Karpas-422 (cell line): ENCODE measurements around the gene MYBBP1A. TPM values are rescaled to one million over a fixed set of nuclear protein-coding genes. Genes with fewer than 3 reads are reported as not detected.

Experiments used
- DNase-seq: peaks from one replicate; pipeline ENCODE4 v3.0.0-alpha.2; 2015
- H2AFZ ChIP-seq: fragments of 200-600 bp; sonication (generic); 2 replicates; pipeline ENCODE4 v1.6.1; 2014; ENCODE audit warnings: antibody characterized with exemption, low read length, mixed read lengths
- H3K27ac ChIP-seq: fragments of 200-600 bp; sonication (generic); 2 replicates; pipeline ENCODE4 v1.5.1; 2014; ENCODE audit warnings: mild to moderate bottlenecking, low read length, moderate library complexity
- H3K27me3 ChIP-seq: fragments of 200-600 bp; sonication (generic); 2 replicates; pipeline ENCODE4 v1.6.1; 2014; ENCODE audit warnings: low read length, mixed read lengths
- H3K36me3 ChIP-seq: fragments of 200-600 bp; sonication (generic); 2 replicates; pipeline ENCODE4 v1.6.1; 2014; ENCODE audit warnings: low read length, mixed read lengths; ENCODE audit not compliant: insufficient read depth
- H3K4me1 ChIP-seq: fragments of 200-600 bp; sonication (generic); 2 replicates; pipeline ENCODE4 v1.6.1; 2014; ENCODE audit warnings: mild to moderate bottlenecking, low read length, mixed read lengths
- H3K4me2 ChIP-seq: fragments of 200-600 bp; sonication (generic); 2 replicates; pipeline ENCODE4 v1.6.1; 2014; ENCODE audit warnings: low read length, low read depth, mild to moderate bottlenecking; ENCODE audit not compliant: poor library complexity, severe bottlenecking
- H3K4me3 ChIP-seq: fragments of 200-600 bp; sonication (generic); 2 replicates; pipeline ENCODE4 v1.5.1; 2014; ENCODE audit warnings: mild to moderate bottlenecking, antibody characterized with exemption, low read length, mixed read lengths
- H3K79me2 ChIP-seq: fragments of 200-600 bp; sonication (generic); 2 replicates; pipeline ENCODE4 v1.6.1; 2014; ENCODE audit warnings: mild to moderate bottlenecking, low read length, mixed read lengths
- H3K9ac ChIP-seq: fragments of 200-600 bp; sonication (generic); 2 replicates; pipeline ENCODE4 v1.6.0; 2014; ENCODE audit warnings: low read length
- H3K9me2 ChIP-seq: fragments of 200-600 bp; sonication (generic), shearing (Covaris generic); replicated peaks from 2 replicates; pipeline ENCODE4 v1.6.0; 2014; ENCODE audit warnings: mild to moderate bottlenecking, low read length, moderate library complexity; ENCODE audit not compliant: insufficient read depth
- H3K9me3 ChIP-seq: fragments of 300-700, 200-600 bp; sonication (generic); 2 replicates; pipeline ENCODE4 v1.6.1; 2014; ENCODE audit warnings: low read length, mixed read lengths
- H4K20me1 ChIP-seq: fragments of 200-600 bp; sonication (generic); 2 replicates; pipeline ENCODE4 v1.6.1; 2014; ENCODE audit warnings: mild to moderate bottlenecking, antibody characterized with exemption, low read length, low read depth; ENCODE audit not compliant: insufficient read depth
- total RNA-seq: library from RNA; depleted of rRNA; stranded (reverse); fragments of >200 nt; shearing (Covaris generic); gene quantifications from 2 replicates; pipeline ENCODE4 v1.2.3, GENCODE V29; 2014; ENCODE audit warnings: low replicate concordance

Gene MYBBP1A
- total RNA-seq, 1 experiment from 2014 or later = 48.2 TPM

DNA sequence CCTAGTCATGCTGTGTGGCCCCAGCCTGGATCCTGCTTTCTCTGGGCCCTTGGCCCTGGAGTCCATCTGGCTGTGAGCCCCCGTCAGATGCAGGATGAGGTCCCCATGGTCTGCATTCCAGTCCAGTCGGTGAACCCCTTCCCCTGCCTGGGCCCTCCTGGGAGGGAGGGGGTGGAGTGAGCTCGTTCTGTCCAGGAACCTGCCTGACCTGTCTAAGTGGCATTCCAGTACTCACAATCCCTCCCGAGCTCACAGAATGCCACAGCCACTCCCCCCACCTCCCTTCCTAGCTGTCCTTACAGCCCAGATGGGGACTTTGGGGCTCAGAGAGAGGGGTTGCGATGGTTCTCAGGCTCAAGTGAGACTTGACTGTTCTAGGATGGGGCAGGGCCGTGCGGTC is 41.0 kb downstream of the MYBBP1A start:
- Histone ChIP-seq H3K9me3 (no peaks in the 10 kb centered on the region), H4K20me1 (no peaks in the 10 kb centered on the region), H3K4me2 (no peak overlapping the region), H3K9me2 (no peaks in the 10 kb centered on the region), H3K4me1 (no peaks in the 10 kb centered on the region), H2AFZ (no peak overlapping the region), H3K79me2 (no peaks in the 10 kb centered on the region), H3K4me3 (no peak overlapping the region), H3K27ac (no peak overlapping the region), H3K9ac (no peak overlapping the region), H3K27me3 (no peaks in the 10 kb centered on the region), H3K36me3 (no peaks in the 10 kb centered on the region)
- DNase-seq = no peak

GRCh38 chr17:4513113-4514032 is 41.8 kb downstream of the MYBBP1A start:
- Histone ChIP-seq H3K4me2 (no peak overlapping the region), H3K9me2 (no peaks in the 10 kb centered on the region), H2AFZ (no peak overlapping the region), H3K4me3 (no peak overlapping the region), H3K79me2 (no peaks in the 10 kb centered on the region), H3K36me3 (no peaks in the 10 kb centered on the region), H3K4me1 (no peaks in the 10 kb centered on the region), H3K27ac (no peak overlapping the region), H3K9me3 (no peaks in the 10 kb centered on the region), H4K20me1 (no peaks in the 10 kb centered on the region), H3K9ac (no peak overlapping the region), H3K27me3 (no peaks in the 10 kb centered on the region)
- no peak for DNase-seq

DNA sequence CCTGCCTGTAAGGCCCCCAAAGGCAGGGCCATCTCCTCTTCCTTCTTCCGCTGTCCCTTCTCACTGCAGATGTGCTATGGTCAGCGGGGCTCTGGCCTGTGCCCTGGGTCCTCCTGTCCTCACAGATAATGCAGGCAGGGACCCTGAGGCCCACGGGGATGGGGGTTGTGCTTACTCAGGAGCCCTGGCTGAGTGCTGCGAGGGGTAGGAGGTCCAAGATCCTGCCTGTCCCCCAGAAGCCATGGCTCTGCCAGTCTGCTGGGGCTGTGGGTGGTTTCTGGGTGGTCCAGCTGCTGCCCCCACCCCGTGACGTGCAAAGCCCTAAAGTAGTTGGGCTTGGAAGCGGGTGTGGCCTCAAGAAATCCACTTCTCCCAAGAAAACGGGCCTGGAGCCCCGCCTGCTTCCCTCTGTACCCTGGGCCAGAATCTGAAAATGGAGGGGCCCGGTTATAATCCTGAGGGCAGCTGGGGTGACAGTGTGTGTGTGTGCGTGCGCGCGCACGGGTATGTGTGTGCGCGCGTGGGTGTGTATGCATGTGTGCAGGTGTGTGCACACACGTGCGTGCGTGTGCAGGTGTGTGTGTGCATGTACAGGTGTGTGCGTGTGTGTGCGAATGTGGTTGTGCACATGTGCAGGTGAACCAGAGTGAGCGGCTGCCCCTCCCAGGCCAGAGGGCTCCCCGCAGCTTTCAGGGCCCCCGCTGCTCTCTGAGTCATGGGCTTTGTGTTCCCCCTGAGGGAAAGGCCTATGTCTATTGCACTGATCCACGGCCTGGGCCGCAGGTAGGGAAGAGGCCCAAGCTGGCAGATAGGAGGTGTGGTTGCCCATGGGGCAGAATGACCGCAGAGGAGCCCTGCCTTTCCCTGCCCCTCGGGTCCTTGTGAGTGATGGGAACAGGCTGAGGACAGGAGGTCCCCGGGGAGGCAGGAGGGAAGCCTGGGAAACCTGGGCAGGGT is 42.8 kb downstream of the MYBBP1A start:
- Histone ChIP-seq H3K4me1 (no peaks in the 10 kb centered on the region), H3K4me2 (no peak overlapping the region), H3K79me2 (no peaks in the 10 kb centered on the region), H3K27ac (no peak overlapping the region), H3K27me3 (no peaks in the 10 kb centered on the region), H3K36me3 (no peaks in the 10 kb centered on the region), H3K9ac (no peak overlapping the region), H3K9me3 (no peaks in the 10 kb centered on the region), H4K20me1 (no peaks in the 10 kb centered on the region), H2AFZ (no peak overlapping the region), H3K9me2 (no peaks in the 10 kb centered on the region), H3K4me3 (no peak overlapping the region)
- no peak for DNase-seq

DNA sequence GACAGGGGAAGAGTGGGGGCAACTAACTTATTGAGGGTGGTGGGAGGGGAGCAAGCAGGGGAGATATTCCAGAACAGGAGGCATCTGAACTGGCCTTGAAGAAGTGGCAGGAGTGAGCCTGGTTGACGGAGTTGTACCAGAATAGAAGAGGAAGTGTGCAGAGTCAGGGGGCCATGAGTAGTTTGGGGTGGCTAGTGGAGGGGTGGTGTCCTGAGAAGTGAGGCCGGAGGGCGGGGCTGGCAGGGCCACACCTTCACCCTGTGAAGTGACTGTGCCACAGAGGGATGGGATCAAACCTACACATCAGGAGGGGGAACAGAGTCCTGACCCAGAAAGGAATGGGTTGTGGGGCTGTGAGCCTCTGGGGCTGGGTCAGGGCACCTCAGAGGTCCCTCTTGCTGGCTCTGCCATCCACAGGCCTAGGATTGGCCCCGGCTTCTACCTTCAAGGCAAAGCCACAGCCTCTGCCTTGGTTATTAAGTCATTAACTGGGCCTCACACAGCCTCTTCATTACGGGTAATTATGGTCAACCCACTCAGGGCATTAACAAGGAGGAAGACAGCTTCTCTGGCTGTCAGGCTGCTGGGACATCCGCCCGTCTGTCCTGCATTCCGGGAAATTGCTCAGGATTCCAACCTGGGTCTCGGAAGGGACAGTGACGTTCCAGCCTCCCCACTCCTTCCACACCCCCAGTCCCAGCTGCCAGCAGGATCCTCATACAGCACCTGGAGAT is 43.8 kb downstream of the MYBBP1A start:
- H3K36me3 ChIP-seq = no peaks in the 10 kb centered on the region
- no peaks in the 10 kb centered on the region for H3K27me3 ChIP-seq
- no peaks in the 10 kb centered on the region for H3K9me3 ChIP-seq
- H3K79me2 ChIP-seq = no peaks in the 10 kb centered on the region
- no peaks in the 10 kb centered on the region for H3K9me2 ChIP-seq
- H2AFZ ChIP-seq = no peak overlapping the region
- H3K9ac ChIP-seq = no peak overlapping the region
- DNase-seq = no peak
- H4K20me1 ChIP-seq = no peaks in the 10 kb centered on the region; the same call in 1 of the 2 replicates
- H3K27ac ChIP-seq = no peak overlapping the region
- H3K4me1 ChIP-seq = no peaks in the 10 kb centered on the region
- no peak overlapping the region for H3K4me3 ChIP-seq
- H3K4me2 ChIP-seq = no peak overlapping the region

- H3K4me3 ChIP-seq = no peak overlapping the region
- H2AFZ ChIP-seq = no peak overlapping the region
- H3K4me1 ChIP-seq = no peaks in the 10 kb centered on the region
- H3K79me2 ChIP-seq = no peaks in the 10 kb centered on the region
- H3K9me2 ChIP-seq = no peaks in the 10 kb centered on the region
- H3K9ac ChIP-seq = no peak overlapping the region
- no peak overlapping the region for H3K4me2 ChIP-seq
- no peaks in the 10 kb centered on the region; the same call in 1 of the 2 replicates for H4K20me1 ChIP-seq
- no peaks in the 10 kb centered on the region for H3K36me3 ChIP-seq
- no peaks in the 10 kb centered on the region for H3K27me3 ChIP-seq
- no peak for DNase-seq
- no peak overlapping the region for H3K27ac ChIP-seq
- H3K9me3 ChIP-seq = no peaks in the 10 kb centered on the region
These were observed 44.6 kb downstream of the MYBBP1A start for GRCh38 chr17:4510618-4510941.

DNA sequence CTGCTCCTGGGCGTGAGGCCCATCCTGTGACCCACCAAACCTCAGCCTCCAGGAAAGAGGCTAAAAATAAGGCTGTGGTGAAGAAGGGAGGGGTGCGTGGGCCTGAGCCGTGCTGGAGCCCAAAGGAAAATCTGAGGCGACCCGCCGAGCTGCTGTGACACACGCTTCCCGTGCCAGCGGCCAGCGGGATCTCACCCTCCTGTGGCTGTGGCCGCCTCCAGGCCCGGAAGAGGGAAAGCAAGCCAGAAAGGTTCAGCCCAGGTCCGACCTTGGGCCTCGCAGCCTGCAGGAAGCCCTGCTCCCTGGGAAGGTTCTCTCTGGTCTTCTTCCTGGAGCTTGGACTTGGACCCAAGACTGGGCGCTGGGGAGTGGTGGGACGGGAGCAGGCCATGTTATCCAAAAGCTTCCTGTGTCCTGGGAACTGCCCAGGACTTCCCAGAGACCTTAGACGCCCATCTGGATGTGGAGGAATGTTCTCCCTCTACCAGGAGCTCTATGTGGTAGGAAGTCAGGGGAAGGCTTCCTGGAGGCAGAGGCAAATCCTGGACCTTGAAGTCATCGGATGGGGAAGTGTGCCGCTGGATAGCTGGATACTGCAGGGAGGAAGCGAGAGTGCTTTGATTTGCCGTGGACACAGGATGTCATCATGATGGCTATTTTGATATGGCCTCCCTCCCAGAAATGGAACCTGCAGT is 45.1 kb downstream of the MYBBP1A start:
- H3K9me3 ChIP-seq = no peaks in the 10 kb centered on the region
- no peaks in the 10 kb centered on the region for H3K79me2 ChIP-seq
- DNase-seq = no peak
- H3K27ac ChIP-seq = no peak overlapping the region
- no peak overlapping the region for H3K4me3 ChIP-seq
- H2AFZ ChIP-seq = no peak overlapping the region
- no peak overlapping the region for H3K9ac ChIP-seq
- no peaks in the 10 kb centered on the region for H3K4me1 ChIP-seq
- no peaks in the 10 kb centered on the region for H3K36me3 ChIP-seq
- no peaks in the 10 kb centered on the region for H3K9me2 ChIP-seq
- H4K20me1 ChIP-seq = no peaks in the 10 kb centered on the region; the same call in 1 of the 2 replicates
- no peaks in the 10 kb centered on the region for H3K27me3 ChIP-seq
- H3K4me2 ChIP-seq = no peak overlapping the region

DNA sequence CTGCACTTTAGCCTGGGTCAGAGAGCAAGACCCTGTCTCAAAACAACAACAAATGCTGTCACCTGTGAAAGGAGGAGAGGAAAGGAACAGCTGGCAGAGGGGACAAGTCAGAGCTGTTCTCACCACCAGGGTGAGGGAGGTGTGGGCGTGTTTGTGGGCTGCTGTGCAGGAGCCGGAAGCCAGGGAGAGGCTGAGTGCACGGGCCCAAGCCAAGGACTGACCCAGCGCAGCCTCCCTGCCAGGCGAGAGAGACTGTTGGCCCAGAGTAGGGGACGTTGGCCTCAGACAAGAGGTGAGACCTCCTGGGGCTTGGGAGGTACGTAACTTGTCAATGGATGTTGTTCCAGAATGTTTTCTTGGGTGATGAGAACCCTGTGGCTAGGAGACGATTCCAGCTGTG is 45.8 kb downstream of the MYBBP1A start:
- Histone ChIP-seq H3K4me2 (no peak overlapping the region), H3K9me3 (no peaks in the 10 kb centered on the region), H2AFZ (no peak overlapping the region)

More for the DNA sequence above, 45.8 kb downstream of the MYBBP1A start:
- Histone ChIP-seq H3K4me1 (no peaks in the 10 kb centered on the region), H3K9me2 (no peaks in the 10 kb centered on the region), H3K4me3 (no peak overlapping the region), H3K9ac (no peak overlapping the region), H3K79me2 (no peaks in the 10 kb centered on the region), H3K27ac (no peak overlapping the region), H4K20me1 (no peaks in the 10 kb centered on the region; the same call in 1 of the 2 replicates), H3K27me3 (no peaks in the 10 kb centered on the region), H3K36me3 (no peaks in the 10 kb centered on the region)
- DNase-seq = peak; percentile 53
